Right atrium auricular region (tissue), 2 donors: ENCODE data around the gene BTG4. TPM values are rescaled to one million over a fixed set of nuclear protein-coding genes. Genes with fewer than 3 reads are reported as not detected.

Source experiments
- DNase-seq: peaks from one replicate; pipeline ENCODE4 v3.0.0-alpha.2; 2019; ENCODE audit warnings: low spot score
- H3K27ac ChIP-seq, 2 donors: fragments of 200-600 bp; sonication (generic); 1 replicate in 1 of 2; 2 replicates in 1 of 2; pipeline ENCODE4 v1.5.1; 2016 to 2019
- H3K27me3 ChIP-seq, 2 donors: fragments of 200-600 bp; sonication (generic); one replicate each; pipeline versions ENCODE4 v1.5.1 to v1.6.0; 2017 to 2019
- H3K36me3 ChIP-seq: fragments of 200-600 bp; sonication (generic); one replicate; pipeline ENCODE4 v1.5.1; 2016
- H3K4me1 ChIP-seq, 2 donors: fragments of 200-600 bp; sonication (generic); one replicate each; pipeline versions ENCODE4 v1.5.1 to v1.6.0; 2017 to 2019
- H3K4me3 ChIP-seq, 2 donors: fragments of 200-600 bp; sonication (generic); 1 replicate in 1 of 2; 2 replicates in 1 of 2; pipeline ENCODE4 v1.5.1; 2017 to 2019; ENCODE audit warnings: mild to moderate bottlenecking in 1 of 2, moderate library complexity in 1 of 2
- H3K9me3 ChIP-seq, 2 donors: fragments of 200-600 bp; sonication (generic); one replicate each; pipeline ENCODE4 v1.5.1; 2019
- CTCF ChIP-seq, 2 donors: fragments of 200-600 bp; sonication (generic); IDR thresholded peaks; one replicate each; pipeline ENCODE4 v1.5.1; 2019; ENCODE audit warnings: antibody characterized with exemption in 2 of 2
- total RNA-seq, 2 donors: library from RNA; depleted of rRNA; stranded (reverse); fragments of >200 nt; gene quantifications; one replicate each; pipeline ENCODE4 v1.1.0, GENCODE V29; 2016

BTG4 gene
- total RNA-seq, 2 donors from 2014 or later: not detected

- Histone ChIP-seq H3K27me3 (no peaks in the 10 kb centered on the region), H3K4me1 (no peaks in the 10 kb centered on the region), H3K9me3 (no peaks in the 10 kb centered on the region), H3K27ac (no peak overlapping the region), H3K4me3 (no peak overlapping the region), H3K36me3 (no peaks in the 10 kb centered on the region)
- DNase-seq: no peak
- TF ChIP-seq CTCF (IDR thresholded peaks at IDR 0.05): no peak
Observed at GRCh38 chr11:111526501-111526900, 14.3 kb upstream of the BTG4 start.

- Histone ChIP-seq H3K9me3 (no peaks in the 10 kb centered on the region), H3K36me3 (no peaks in the 10 kb centered on the region), H3K4me1 (no peaks in the 10 kb centered on the region), H3K27me3 (no peaks in the 10 kb centered on the region), H3K4me3 (no peak overlapping the region), H3K27ac (no peak overlapping the region)
- no peak for DNase-seq
- TF ChIP-seq CTCF (IDR thresholded peaks at IDR 0.05): no peak
Observed at GRCh38 chr11:111525456-111525855, 13.3 kb upstream of the BTG4 start.

GRCh38 chr11:111524056-111524455 is 11.9 kb upstream of the BTG4 start:
- no peak for TF ChIP-seq CTCF (IDR thresholded peaks at IDR 0.05)
- no peaks in the 10 kb centered on the region for H3K36me3 ChIP-seq
- DNase-seq: no peak
- no peaks in the 10 kb centered on the region for H3K27me3 ChIP-seq
- no peaks in the 10 kb centered on the region for H3K9me3 ChIP-seq
- H3K27ac ChIP-seq: no peak overlapping the region
- H3K4me1 ChIP-seq: no peaks in the 10 kb centered on the region
- H3K4me3 ChIP-seq: no peak overlapping the region

- Histone ChIP-seq H3K27ac (no peak overlapping the region), H3K4me3 (no peak overlapping the region)
- no peak for TF ChIP-seq CTCF (IDR thresholded peaks at IDR 0.05)
Observed at GRCh38 chr11:111523343-111523742, 11.2 kb upstream of the BTG4 start.

GRCh38 chr11:111522426-111522825 is 10.2 kb upstream of the BTG4 start:
- Histone ChIP-seq H3K4me3 (no peak overlapping the region), H3K4me1 (no peaks in the 10 kb centered on the region), H3K36me3 (no peaks in the 10 kb centered on the region), H3K27me3 (no peaks in the 10 kb centered on the region), H3K9me3 (no peaks in the 10 kb centered on the region), H3K27ac (no peak overlapping the region)
- TF ChIP-seq CTCF (IDR thresholded peaks at IDR 0.05): no peak
- no peak for DNase-seq

More at GRCh38 chr11:111523343-111523742, 11.2 kb upstream of the BTG4 start:
- H3K4me1 ChIP-seq: no peaks in the 10 kb centered on the region
- no peaks in the 10 kb centered on the region for H3K27me3 ChIP-seq
- H3K9me3 ChIP-seq: no peaks in the 10 kb centered on the region
- no peaks in the 10 kb centered on the region for H3K36me3 ChIP-seq
- no peak for DNase-seq

- no peak for TF ChIP-seq CTCF (IDR thresholded peaks at IDR 0.05)
- no peak for DNase-seq
- no peaks in the 10 kb centered on the region for H3K9me3 ChIP-seq
- no peaks in the 10 kb centered on the region for H3K27me3 ChIP-seq
- no peaks in the 10 kb centered on the region for H3K4me1 ChIP-seq
- H3K27ac ChIP-seq: no peak overlapping the region
- no peak overlapping the region for H3K4me3 ChIP-seq
- no peaks in the 10 kb centered on the region for H3K36me3 ChIP-seq
Observed at GRCh38 chr11:111521135-111521534, 8.9 kb upstream of the BTG4 start.
